Neural progenitor cell (in vitro differentiated cells): Measurements from ENCODE around the gene AGAP4. TPM values are rescaled to one million over a fixed set of nuclear protein-coding genes. Genes with fewer than 3 reads are reported as not detected.

Source experiments
- small RNA-seq: library from RNA; depleted of rRNA; stranded (forward); fragments of <200 nt; gene quantifications from one replicate; pipeline ENCODE3, GENCODE V24; 2015
- total RNA-seq: library from RNA; depleted of rRNA; stranded (reverse); fragments of >200 nt; gene quantifications from 2 replicates; pipeline ENCODE4 v1.2.3, GENCODE V29; 2015; ENCODE audit warnings: low replicate concordance

AGAP4 gene
- total RNA-seq, 1 donor from 2014 or later = 17.9 TPM

Small RNA genes lying within 50 kb of the gene (small RNA-seq; reads per million reads assigned to genes)
- gene AC012044.1 = not detected
- gene RNA5SP310 = not detected

Other genes starting within 250 kb of the AGAP4 start
- 22.8 and 23.8 TPM in 2 replicates for gene ZFAND4, start 174.7 kb downstream of the AGAP4 start, total RNA-seq
- 24.6 and 33.0 TPM in 2 replicates for gene WASHC2C, start 120.2 kb downstream of the AGAP4 start, total RNA-seq
- gene TIMM23, start 125.0 kb upstream of the AGAP4 start, total RNA-seq = 74.1 and 85.4 TPM in 2 replicates
- 67.7 and 91.7 TPM in 2 replicates for gene NCOA4, start 183.1 kb upstream of the AGAP4 start, total RNA-seq
- gene MSMB, start 198.8 kb upstream of the AGAP4 start, total RNA-seq = not detected in 2 replicates